ENCODE results near the gene MED23.
"Not testable (repeated sequence)": the region's sequence is repeated elsewhere in the genome, so short reads cannot be mapped to it uniquely, and the experiment has no call there.

MED23 gene

GRCh38 chr6:131545317-131545716 is 82.7 kb downstream of the MED23 start (continued):
- TF ChIP-seq PATZ1 (CRISPR knock-in tag; IDR thresholded peaks at IDR 0.05; ENCODE audit: borderline replicate concordance) (no peak), GLIS3 (CRISPR knock-in tag; IDR thresholded peaks at IDR 0.05) (no peak), TSHZ2 (CRISPR knock-in tag; IDR thresholded peaks at IDR 0.05) (no peak)

- not testable (repeated sequence) for ATAC-seq
Measured at GRCh38 chr6:131538615-131539014, 89.4 kb downstream of the MED23 start.

- ATAC-seq: no peak
- no peak for TF ChIP-seq CREB5 (CRISPR knock-in tag; IDR thresholded peaks at IDR 0.05; ENCODE audit: low read depth)
- TF ChIP-seq PPARA (CRISPR knock-in tag; IDR thresholded peaks at IDR 0.05; ENCODE audit: borderline replicate concordance): no peak
- TF ChIP-seq ZNF565 (CRISPR knock-in tag; conservative IDR thresholded peaks at IDR 0.05; ENCODE audit: low read depth): no peak
- no peak for TF ChIP-seq BACH2 (CRISPR knock-in tag; IDR thresholded peaks at IDR 0.05; ENCODE audit: borderline replicate concordance)
- no peak for TF ChIP-seq CSDC2 (CRISPR knock-in tag; IDR thresholded peaks at IDR 0.05)
- TF ChIP-seq ZFP30 (CRISPR knock-in tag; IDR thresholded peaks at IDR 0.05): no peak
- TF ChIP-seq ZNF70 (CRISPR knock-in tag; IDR thresholded peaks at IDR 0.05): no peak
- TF ChIP-seq ZNF8 (CRISPR knock-in tag; IDR thresholded peaks at IDR 0.05): no peak
- TF ChIP-seq OSR1 (CRISPR knock-in tag; IDR thresholded peaks at IDR 0.05): no peak
- no peak for TF ChIP-seq TOX (CRISPR knock-in tag; IDR thresholded peaks at IDR 0.05; ENCODE audit: borderline replicate concordance)
- TF ChIP-seq ZC3H10 (CRISPR knock-in tag; IDR thresholded peaks at IDR 0.05): no peak
- no peak for TF ChIP-seq ZFP3 (CRISPR knock-in tag; IDR thresholded peaks at IDR 0.05)
- no peak for TF ChIP-seq ARNTL (CRISPR knock-in tag; IDR thresholded peaks at IDR 0.05; ENCODE audit: borderline replicate concordance, low read depth)
- TF ChIP-seq SNAI2 (CRISPR knock-in tag; IDR thresholded peaks at IDR 0.05): no peak
- TF ChIP-seq TSHZ2 (CRISPR knock-in tag; IDR thresholded peaks at IDR 0.05): no peak
- TF ChIP-seq ESRRG (CRISPR knock-in tag; IDR thresholded peaks at IDR 0.05): no peak
- TF ChIP-seq PATZ1 (CRISPR knock-in tag; IDR thresholded peaks at IDR 0.05; ENCODE audit: borderline replicate concordance): no peak
- TF ChIP-seq POU6F1 (CRISPR knock-in tag; IDR thresholded peaks at IDR 0.05; ENCODE audit: borderline replicate concordance, low read depth): no peak
- no peak for TF ChIP-seq ISL1 (CRISPR knock-in tag; IDR thresholded peaks at IDR 0.05)
Measured at GRCh38 chr6:131532580-131533039, 95.4 kb downstream of the MED23 start.

- not testable (repeated sequence) for ATAC-seq
Measured at GRCh38 chr6:131531681-131532080, 96.4 kb downstream of the MED23 start.

GRCh38 chr6:131530936-131531335 is 97.1 kb downstream of the MED23 start:
- ATAC-seq: not testable (repeated sequence)
